Gastrocnemius medialis (tissue), 4 donors: ENCODE results near the gene CERS5.

Experiments
- POLR2A ChIP-seq, 2 donors: fragments of 450-650 bp; IDR thresholded peaks; one replicate each; pipeline ENCODE4 v1.6.1; 2017; ENCODE audit warnings: antibody characterized with exemption in 2 of 2, mild to moderate bottlenecking in 2 of 2, moderate library complexity in 2 of 2
- TF ChIP-seq, protein P1 (sequence below), 5 experiments: fragments of 450-650 bp in 3 of 5; fragments of 200-600 bp in 2 of 5; sonication (generic) in 2 of 5; IDR thresholded peaks in 4 of 5; conservative IDR thresholded peaks in 1 of 5; 1 replicate in 4 of 5; 2 replicates in 1 of 5; pipeline ENCODE4 v1.5.1; 2016 to 2019; ENCODE audit warnings: antibody characterized with exemption in 5 of 5, mild to moderate bottlenecking in 3 of 5, moderate library complexity in 3 of 5

DNA sequence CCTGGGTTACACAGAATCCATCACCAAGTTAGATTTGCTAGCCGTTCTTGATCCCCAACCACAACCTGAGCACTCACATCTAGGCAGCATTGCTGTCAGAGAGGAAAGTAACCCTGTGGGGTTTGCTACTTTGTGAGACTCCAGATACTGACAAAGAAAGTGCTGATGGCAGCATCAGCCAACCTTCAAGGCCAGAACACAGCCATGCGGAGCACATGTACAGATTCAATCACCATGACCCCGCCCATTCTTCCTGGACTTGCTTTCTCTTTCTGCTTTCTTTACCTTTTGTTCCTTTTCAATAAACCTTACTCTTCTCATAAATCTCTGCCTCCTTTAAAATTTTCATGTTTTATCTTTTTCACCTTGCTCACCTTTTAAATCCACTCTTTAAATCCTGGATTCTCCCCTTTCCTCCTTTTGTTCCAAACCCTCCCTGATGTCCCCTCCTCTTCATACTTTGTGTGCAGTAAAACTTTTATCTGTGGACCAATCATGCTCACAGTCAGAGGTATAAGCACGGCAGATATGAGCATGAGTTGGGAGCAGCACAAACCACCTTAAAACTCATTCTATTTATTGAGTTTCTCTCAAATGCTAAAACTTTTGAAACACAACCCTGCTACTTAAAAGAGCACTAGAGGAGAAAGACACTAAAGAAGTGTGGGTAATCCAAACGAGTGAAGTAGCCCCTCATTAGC, 21.9 kb upstream of the CERS5 start:
- TF ChIP-seq POLR2A (IDR thresholded peaks at IDR 0.05) = no peak
- TF ChIP-seq, protein P1, sequence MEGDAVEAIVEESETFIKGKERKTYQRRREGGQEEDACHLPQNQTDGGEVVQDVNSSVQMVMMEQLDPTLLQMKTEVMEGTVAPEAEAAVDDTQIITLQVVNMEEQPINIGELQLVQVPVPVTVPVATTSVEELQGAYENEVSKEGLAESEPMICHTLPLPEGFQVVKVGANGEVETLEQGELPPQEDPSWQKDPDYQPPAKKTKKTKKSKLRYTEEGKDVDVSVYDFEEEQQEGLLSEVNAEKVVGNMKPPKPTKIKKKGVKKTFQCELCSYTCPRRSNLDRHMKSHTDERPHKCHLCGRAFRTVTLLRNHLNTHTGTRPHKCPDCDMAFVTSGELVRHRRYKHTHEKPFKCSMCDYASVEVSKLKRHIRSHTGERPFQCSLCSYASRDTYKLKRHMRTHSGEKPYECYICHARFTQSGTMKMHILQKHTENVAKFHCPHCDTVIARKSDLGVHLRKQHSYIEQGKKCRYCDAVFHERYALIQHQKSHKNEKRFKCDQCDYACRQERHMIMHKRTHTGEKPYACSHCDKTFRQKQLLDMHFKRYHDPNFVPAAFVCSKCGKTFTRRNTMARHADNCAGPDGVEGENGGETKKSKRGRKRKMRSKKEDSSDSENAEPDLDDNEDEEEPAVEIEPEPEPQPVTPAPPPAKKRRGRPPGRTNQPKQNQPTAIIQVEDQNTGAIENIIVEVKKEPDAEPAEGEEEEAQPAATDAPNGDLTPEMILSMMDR (IDR thresholded peaks at IDR 0.05 in 4 of 5, conservative IDR thresholded peaks at IDR 0.05 in 1 of 5) = no peak
